ENCODE measurements around the gene GDF15.

Gene GDF15

DNA sequence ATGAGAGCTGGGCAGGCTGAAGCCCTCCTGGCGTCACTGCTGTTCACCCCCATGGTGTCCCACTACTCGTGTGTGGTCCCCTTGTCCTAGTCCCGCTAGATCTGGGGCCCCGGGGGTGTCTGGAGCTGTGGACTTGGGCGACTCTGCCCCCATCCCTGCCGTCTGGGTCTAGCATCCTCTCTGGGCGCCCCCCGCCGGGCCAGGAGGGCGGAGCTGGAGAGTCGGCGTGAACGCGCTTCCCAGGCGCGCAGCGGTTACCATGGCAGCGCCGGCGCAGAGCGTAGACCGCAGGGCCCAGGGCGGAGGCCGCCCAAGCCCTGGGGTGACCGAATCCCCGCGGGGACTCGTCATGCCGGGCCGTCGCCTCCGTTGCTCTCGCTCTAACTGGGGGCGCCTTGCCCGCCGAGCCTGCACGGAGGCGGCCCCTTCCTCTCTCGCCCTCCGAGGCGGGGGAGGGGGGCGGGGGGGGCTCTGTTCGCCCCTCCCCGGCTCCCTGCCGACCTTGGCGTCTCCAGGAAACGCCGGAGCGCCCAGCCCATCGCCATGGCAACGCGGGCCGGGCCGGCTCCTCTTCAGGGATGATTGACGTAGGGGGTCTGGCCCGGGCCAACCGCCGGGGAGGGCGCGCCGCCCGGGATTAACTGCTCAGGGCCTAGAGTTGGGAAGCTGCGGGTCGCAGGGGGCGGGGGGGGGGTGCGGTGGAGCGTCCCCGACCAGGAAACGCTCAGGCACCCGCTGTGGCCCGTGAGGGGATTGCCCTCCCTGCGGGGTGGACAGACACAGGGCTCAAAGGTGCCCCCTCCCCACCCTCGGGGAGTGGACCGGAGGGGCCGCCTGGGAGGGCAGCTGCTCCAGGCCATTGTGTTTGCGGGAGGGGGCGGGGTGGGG lies 43.1 kb downstream of the GDF15 start (continued):
- TF ChIP-seq, protein P1, sequence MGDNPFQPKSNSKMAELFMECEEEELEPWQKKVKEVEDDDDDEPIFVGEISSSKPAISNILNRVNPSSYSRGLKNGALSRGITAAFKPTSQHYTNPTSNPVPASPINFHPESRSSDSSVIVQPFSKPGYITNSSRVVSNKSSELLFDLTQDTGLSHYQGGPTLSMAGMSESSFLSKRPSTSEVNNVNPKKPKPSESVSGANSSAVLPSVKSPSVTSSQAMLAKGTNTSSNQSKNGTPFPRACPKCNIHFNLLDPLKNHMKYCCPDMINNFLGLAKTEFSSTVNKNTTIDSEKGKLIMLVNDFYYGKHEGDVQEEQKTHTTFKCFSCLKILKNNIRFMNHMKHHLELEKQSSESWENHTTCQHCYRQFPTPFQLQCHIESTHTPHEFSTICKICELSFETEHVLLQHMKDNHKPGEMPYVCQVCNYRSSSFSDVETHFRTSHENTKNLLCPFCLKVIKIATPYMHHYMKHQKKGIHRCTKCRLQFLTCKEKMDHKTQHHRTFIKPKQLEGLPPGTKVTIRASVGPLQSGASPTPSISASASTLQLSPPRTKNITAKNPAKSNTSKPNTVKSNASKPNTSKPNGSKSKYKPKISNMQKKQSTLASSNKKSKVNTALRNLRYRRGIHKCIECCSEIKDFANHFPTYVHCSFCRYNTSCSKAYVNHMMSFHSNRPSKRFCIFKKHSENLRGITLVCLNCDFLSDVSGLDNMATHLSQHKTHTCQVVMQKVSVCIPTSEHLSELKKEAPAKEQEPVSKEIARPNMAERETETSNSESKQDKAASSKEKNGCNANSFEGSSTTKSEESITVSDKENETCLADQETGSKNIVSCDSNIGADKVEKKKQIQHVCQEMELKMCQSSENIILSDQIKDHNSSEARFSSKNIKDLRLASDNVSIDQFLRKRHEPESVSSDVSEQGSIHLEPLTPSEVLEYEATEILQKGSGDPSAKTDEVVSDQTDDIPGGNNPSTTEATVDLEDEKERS (tag by site-specific recombination; IDR thresholded peaks at IDR 0.05), result no peak
- TF ChIP-seq ZNF19 (tag by site-specific recombination; IDR thresholded peaks at IDR 0.05; ENCODE audit: low read depth) (no peak), ZBTB17 (tag by site-specific recombination; IDR thresholded peaks at IDR 0.05) (peak; percentile 88), ZNF707 (tag by site-specific recombination; IDR thresholded peaks at IDR 0.05) (no peak), ZNF292 (tag by site-specific recombination; IDR thresholded peaks at IDR 0.05; ENCODE audit: borderline replicate concordance, low read depth) (no peak), KLF1 (tag by site-specific recombination; IDR thresholded peaks at IDR 0.05) (peak; percentile 93), ZNF175 (tag by site-specific recombination; IDR thresholded peaks at IDR 0.05) (no peak), ZNF184 (tag by site-specific recombination; IDR thresholded peaks at IDR 0.05) (no peak), MZF1 (tag by site-specific recombination; IDR thresholded peaks at IDR 0.05; ENCODE audit: borderline replicate concordance) (peak; percentile 65; the same call in 1 of the 2 replicates), ZNF704 (tag by site-specific recombination; IDR thresholded peaks at IDR 0.05) (no peak), ZNF660 (tag by site-specific recombination; IDR thresholded peaks at IDR 0.05) (no peak), ZNF354C (tag by site-specific recombination; IDR thresholded peaks at IDR 0.05; ENCODE audit: borderline replicate concordance, low read depth) (no peak), ZNF555 (tag by site-specific recombination; conservative IDR thresholded peaks at IDR 0.05) (no peak), ZNF366 (tag by site-specific recombination; conservative IDR thresholded peaks at IDR 0.05) (no peak), ZNF404 (tag by site-specific recombination; IDR thresholded peaks at IDR 0.05) (no peak), ZNF132 (tag by site-specific recombination; IDR thresholded peaks at IDR 0.05; ENCODE audit: borderline replicate concordance) (no peak), ZNF335 (tag by site-specific recombination; conservative IDR thresholded peaks at IDR 0.05) (peak; percentile 76)
- TF ChIP-seq, protein P2, sequence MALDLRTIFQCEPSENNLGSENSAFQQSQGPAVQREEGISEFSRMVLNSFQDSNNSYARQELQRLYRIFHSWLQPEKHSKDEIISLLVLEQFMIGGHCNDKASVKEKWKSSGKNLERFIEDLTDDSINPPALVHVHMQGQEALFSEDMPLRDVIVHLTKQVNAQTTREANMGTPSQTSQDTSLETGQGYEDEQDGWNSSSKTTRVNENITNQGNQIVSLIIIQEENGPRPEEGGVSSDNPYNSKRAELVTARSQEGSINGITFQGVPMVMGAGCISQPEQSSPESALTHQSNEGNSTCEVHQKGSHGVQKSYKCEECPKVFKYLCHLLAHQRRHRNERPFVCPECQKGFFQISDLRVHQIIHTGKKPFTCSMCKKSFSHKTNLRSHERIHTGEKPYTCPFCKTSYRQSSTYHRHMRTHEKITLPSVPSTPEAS (tag by site-specific recombination; IDR thresholded peaks at IDR 0.05), result no peak
- TF ChIP-seq, protein P3, sequence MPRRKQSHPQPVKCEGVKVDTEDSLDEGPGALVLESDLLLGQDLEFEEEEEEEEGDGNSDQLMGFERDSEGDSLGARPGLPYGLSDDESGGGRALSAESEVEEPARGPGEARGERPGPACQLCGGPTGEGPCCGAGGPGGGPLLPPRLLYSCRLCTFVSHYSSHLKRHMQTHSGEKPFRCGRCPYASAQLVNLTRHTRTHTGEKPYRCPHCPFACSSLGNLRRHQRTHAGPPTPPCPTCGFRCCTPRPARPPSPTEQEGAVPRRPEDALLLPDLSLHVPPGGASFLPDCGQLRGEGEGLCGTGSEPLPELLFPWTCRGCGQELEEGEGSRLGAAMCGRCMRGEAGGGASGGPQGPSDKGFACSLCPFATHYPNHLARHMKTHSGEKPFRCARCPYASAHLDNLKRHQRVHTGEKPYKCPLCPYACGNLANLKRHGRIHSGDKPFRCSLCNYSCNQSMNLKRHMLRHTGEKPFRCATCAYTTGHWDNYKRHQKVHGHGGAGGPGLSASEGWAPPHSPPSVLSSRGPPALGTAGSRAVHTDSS (tag by site-specific recombination; IDR thresholded peaks at IDR 0.05), result no peak
- TF ChIP-seq, protein P4, sequence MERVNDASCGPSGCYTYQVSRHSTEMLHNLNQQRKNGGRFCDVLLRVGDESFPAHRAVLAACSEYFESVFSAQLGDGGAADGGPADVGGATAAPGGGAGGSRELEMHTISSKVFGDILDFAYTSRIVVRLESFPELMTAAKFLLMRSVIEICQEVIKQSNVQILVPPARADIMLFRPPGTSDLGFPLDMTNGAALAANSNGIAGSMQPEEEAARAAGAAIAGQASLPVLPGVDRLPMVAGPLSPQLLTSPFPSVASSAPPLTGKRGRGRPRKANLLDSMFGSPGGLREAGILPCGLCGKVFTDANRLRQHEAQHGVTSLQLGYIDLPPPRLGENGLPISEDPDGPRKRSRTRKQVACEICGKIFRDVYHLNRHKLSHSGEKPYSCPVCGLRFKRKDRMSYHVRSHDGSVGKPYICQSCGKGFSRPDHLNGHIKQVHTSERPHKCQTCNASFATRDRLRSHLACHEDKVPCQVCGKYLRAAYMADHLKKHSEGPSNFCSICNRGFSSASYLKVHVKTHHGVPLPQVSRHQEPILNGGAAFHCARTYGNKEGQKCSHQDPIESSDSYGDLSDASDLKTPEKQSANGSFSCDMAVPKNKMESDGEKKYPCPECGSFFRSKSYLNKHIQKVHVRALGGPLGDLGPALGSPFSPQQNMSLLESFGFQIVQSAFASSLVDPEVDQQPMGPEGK (tag by site-specific recombination; IDR thresholded peaks at IDR 0.05), result peak; percentile 99
